ENCODE measurements around the gene PDHA2.

The PDHA2 gene

DNA sequence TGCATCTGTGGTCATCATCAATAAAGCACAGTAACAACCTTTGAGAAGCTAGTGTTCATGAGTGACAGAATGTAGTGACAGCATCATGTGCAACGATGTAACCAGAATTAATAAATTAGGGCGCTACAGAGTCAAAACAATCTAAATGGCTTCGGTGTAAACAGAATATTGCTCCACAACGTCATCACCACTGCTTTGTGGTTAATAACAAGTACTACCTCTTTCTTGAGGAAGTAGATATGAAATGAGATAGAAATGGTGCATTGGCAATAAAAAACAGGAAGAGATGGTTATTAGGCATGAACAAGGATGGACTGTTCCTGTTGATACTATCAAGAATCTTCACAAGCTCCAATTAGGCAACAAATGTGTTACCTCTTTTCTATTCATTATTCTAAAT, 8.7 kb upstream of the PDHA2 start:
- H3K27ac ChIP-seq, result no peak overlapping the region
- H3K9me3 ChIP-seq, result no peaks in the 10 kb centered on the region
- H3K4me1 ChIP-seq, result no peaks in the 10 kb centered on the region
- TF ChIP-seq, protein P1, sequence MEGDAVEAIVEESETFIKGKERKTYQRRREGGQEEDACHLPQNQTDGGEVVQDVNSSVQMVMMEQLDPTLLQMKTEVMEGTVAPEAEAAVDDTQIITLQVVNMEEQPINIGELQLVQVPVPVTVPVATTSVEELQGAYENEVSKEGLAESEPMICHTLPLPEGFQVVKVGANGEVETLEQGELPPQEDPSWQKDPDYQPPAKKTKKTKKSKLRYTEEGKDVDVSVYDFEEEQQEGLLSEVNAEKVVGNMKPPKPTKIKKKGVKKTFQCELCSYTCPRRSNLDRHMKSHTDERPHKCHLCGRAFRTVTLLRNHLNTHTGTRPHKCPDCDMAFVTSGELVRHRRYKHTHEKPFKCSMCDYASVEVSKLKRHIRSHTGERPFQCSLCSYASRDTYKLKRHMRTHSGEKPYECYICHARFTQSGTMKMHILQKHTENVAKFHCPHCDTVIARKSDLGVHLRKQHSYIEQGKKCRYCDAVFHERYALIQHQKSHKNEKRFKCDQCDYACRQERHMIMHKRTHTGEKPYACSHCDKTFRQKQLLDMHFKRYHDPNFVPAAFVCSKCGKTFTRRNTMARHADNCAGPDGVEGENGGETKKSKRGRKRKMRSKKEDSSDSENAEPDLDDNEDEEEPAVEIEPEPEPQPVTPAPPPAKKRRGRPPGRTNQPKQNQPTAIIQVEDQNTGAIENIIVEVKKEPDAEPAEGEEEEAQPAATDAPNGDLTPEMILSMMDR (IDR thresholded peaks at IDR 0.05), result no peak
- intact Hi-C loops (cut with DNase I; ENCODE audit: low total_unique reads), result no loop called here
- no peaks in the 10 kb centered on the region for H3K36me3 ChIP-seq
- DNase-seq, result no peak
- no peaks in the 10 kb centered on the region for H3K27me3 ChIP-seq
- H3K4me3 ChIP-seq, result no peak overlapping the region

DNA sequence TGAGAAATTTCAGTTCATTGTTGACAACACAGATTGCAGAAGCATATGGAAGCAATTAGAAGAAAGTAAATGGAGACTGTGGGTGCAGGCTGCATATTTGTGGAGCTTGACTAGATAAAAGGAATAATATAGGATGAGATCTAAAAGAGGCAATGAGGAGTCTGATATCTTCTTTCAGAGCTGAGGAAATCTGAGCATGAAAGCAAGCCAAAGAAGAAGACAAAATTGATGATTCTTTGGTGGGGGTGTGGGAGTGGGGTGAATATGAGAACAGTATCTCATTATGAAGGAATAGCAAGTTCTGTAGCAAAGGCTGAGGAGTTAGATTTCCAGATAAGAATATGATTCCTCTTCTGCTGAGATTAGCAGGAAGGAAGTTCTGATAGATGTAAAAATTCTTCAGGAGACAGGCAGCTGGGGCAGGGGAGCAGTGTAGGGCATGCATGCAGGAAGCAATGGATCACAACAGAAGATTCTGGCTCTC, 6.1 kb upstream of the PDHA2 start:
- Histone ChIP-seq H3K27me3 (no peaks in the 10 kb centered on the region), H3K36me3 (no peaks in the 10 kb centered on the region), H3K4me3 (no peak overlapping the region), H3K4me1 (no peaks in the 10 kb centered on the region), H3K27ac (no peak overlapping the region), H3K9me3 (no peaks in the 10 kb centered on the region)
- TF ChIP-seq, protein P1 (IDR thresholded peaks at IDR 0.05), result no peak
- intact Hi-C loops (cut with DNase I; ENCODE audit: low total_unique reads), result no loop called here
- no peak for DNase-seq

DNA sequence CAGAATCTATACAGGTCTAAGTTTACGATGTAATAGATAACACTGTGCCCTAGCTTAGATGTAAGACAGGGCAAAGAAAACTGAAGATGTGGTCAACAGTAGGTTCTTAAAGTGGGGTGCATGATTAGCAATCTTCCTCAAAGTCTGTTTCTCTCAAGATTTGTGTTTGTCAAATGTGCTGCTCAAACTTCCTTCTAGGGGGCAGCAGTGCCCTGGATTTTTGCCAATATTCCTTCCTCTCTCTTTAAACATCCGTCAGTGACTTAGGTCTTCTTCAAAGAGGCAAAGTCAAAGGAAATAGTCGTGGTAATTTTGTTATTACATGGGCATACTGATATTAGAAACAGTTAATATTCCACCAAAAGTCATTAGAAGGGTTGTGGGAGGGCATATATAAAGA, 4.2 kb upstream of the PDHA2 start:
- no peak for DNase-seq
- no peaks in the 10 kb centered on the region for H3K9me3 ChIP-seq
- TF ChIP-seq, protein P1 (IDR thresholded peaks at IDR 0.05), result no peak
- no peaks in the 10 kb centered on the region for H3K27me3 ChIP-seq
- intact Hi-C loops (cut with DNase I; ENCODE audit: low total_unique reads), result no loop called here
- no peaks in the 10 kb centered on the region for H3K4me1 ChIP-seq
- no peak overlapping the region for H3K4me3 ChIP-seq
- H3K27ac ChIP-seq, result no peak overlapping the region
- H3K36me3 ChIP-seq, result no peaks in the 10 kb centered on the region

DNA sequence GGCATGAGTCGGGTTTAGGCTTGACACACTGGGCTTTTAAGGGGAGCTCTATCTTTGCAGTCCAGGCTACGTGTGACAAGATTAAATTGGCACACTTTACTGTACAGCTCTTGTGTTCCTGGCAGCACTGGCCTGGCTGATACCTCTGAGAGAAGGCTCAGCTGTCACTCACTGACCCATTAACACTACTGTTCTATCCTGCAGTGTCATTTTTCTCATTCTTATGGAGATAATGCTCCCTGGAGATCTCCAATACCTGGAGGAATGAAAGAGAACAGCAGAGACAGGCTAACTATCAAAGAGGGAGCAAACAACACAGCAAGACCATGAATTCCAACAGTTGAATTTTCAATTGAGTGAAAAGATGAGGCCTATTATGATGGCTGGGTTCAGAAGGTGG, 1.7 kb upstream of the PDHA2 start:
- Histone ChIP-seq H3K4me3 (no peak overlapping the region), H3K27ac (no peak overlapping the region), H3K9me3 (no peaks in the 10 kb centered on the region), H3K27me3 (no peaks in the 10 kb centered on the region), H3K36me3 (no peaks in the 10 kb centered on the region), H3K4me1 (no peaks in the 10 kb centered on the region)
- intact Hi-C loops (cut with DNase I; ENCODE audit: low total_unique reads), result no loop called here
- DNase-seq, result no peak
- TF ChIP-seq, protein P1 (IDR thresholded peaks at IDR 0.05), result no peak

DNA sequence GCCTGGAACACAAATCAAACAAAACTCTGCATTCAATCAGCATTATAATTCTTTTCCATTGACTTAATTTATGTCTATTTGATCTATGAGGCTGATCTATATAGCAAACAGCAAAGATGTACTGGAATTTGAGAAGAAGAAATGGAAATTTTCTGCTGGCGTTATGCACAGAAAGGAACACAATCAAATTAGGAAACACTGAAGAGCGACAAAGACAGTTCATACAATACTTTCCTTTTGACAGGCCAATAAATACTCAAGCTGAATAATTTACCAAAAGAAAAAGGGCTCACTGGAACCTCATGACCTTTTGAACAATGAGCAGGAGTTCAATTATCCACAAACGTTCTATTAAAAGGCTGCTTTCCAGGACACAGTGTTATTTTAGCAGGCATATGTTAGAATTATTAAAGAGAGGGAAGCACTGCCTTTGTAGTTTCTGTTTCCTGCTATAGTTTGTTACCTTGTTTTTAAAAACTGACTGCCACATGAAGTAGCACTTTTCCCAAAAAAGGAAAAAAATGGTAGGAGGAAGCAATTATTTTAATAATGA, 8.1 kb downstream of the PDHA2 start:
- Histone ChIP-seq H3K4me3 (no peak overlapping the region), H3K4me1 (no peaks in the 10 kb centered on the region), H3K36me3 (no peaks in the 10 kb centered on the region), H3K27ac (no peak overlapping the region), H3K9me3 (no peaks in the 10 kb centered on the region), H3K27me3 (no peaks in the 10 kb centered on the region)
- TF ChIP-seq, protein P1 (IDR thresholded peaks at IDR 0.05), result no peak
- DNase-seq, result no peak
- intact Hi-C loops (cut with DNase I; ENCODE audit: low total_unique reads), result no loop called here

DNA sequence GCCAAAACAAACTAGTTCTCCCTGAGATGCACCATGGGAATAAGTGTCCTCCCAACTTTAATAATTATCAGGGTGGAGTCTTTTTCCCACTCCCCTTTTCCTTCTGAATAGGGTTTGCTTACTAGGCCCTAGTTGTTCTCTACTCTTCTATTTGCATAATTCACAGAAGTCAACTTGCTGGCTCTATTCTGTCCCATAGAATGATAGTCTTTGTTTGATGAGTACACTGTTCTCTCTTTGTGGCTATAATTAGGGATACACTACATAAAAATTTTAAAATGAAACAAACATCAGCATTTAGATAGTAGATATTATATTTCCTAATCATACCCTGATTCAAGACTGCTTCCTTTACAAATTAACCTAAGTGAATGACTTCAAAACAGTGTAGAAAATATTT, 10.3 kb downstream of the PDHA2 start:
- Histone ChIP-seq H3K4me3 (no peak overlapping the region), H3K27me3 (no peaks in the 10 kb centered on the region), H3K9me3 (no peaks in the 10 kb centered on the region), H3K36me3 (no peaks in the 10 kb centered on the region), H3K27ac (no peak overlapping the region), H3K4me1 (no peaks in the 10 kb centered on the region)
- intact Hi-C loops (cut with DNase I; ENCODE audit: low total_unique reads), result no loop called here
- DNase-seq, result no peak
- TF ChIP-seq, protein P1 (IDR thresholded peaks at IDR 0.05), result no peak
